IMR-90 (cell line): ENCODE results near the gene CTRB1. TPM values are rescaled to one million over a fixed set of nuclear protein-coding genes. Genes with fewer than 3 reads are reported as not detected.

Experiments
- ATAC-seq: fragments of 200-7000 bp; cut with Tn5 transposase; 2 replicates; pipeline ENCODE4 v1.9.1; 2020; ENCODE audit warnings: low read depth, mild to moderate bottlenecking, moderate library complexity
- BruUV-seq: library from RNA; stranded (reverse); fragments of 400-500 nt; replicated peaks from 2 replicates; lab custom pipeline; 2021; lab: Mats Ljungman, UMichigan
- CTCF ChIA-PET: fragments of 300-600 bp; formaldehyde crosslinking; extraction: SDS; loops from one replicate; lab custom pipeline; 2021; ENCODE audit warnings: antibody characterized with exemption; lab: Yijun Ruan, JAX
- POLR2A ChIA-PET: fragments of 300-600 bp; sonication (Branson Sonifier 250); formaldehyde crosslinking; loops from one replicate; lab custom pipeline; 2022; ENCODE audit warnings: antibody characterized with exemption; ENCODE audit not compliant: unreplicated experiment; lab: Charles Lee
- DNase-seq: peaks from one replicate; pipeline ENCODE4 v3.0.0; 2013
- H2AFZ ChIP-seq: replicated peaks from 2 replicates; pipeline ENCODE3; 2013; ENCODE audit warnings: low read length, mild to moderate bottlenecking; ENCODE audit not compliant: poor library complexity
- H2AK5ac ChIP-seq: 2 replicates; pipeline ENCODE4 v1.6.1; 2013; ENCODE audit warnings: low read depth, low read length, inconsistent platforms
- H2AK9ac ChIP-seq: replicated peaks from 2 replicates; pipeline ENCODE3; 2013; ENCODE audit warnings: mild to moderate bottlenecking, low read depth, low read length, moderate library complexity; ENCODE audit not compliant: poor library complexity
- H2BK120ac ChIP-seq: 2 replicates; pipeline ENCODE4 v1.6.1; 2013; ENCODE audit warnings: low read depth, low read length, inconsistent platforms
- H2BK15ac ChIP-seq: 3 replicates; pipeline ENCODE4 v1.6.1; 2013; ENCODE audit warnings: low read depth, low read length, inconsistent platforms
- H2BK20ac ChIP-seq: 2 replicates; pipeline ENCODE4 v1.6.1; 2013; ENCODE audit warnings: low read depth, mild to moderate bottlenecking, inconsistent platforms, low read length, moderate library complexity
- H2BK5ac ChIP-seq: 2 replicates; pipeline ENCODE4 v1.6.1; 2013; ENCODE audit warnings: mild to moderate bottlenecking, low read depth, low read length, inconsistent platforms; ENCODE audit not compliant: poor library complexity, severe bottlenecking
- H3K14ac ChIP-seq: replicated peaks from 2 replicates; pipeline ENCODE4 v1.6.1; 2013; ENCODE audit warnings: low read depth, low read length, inconsistent platforms
- H3K18ac ChIP-seq: 2 replicates; pipeline ENCODE4 v1.6.1; 2013; ENCODE audit warnings: low read depth, low read length, control low read depth
- H3K23ac ChIP-seq: 2 replicates; pipeline ENCODE4 v1.6.1; 2013; ENCODE audit warnings: low read depth, low read length, inconsistent platforms
- H3K27ac ChIP-seq: 2 replicates; pipeline ENCODE4 v1.5.1; 2013; ENCODE audit warnings: mild to moderate bottlenecking, control low read depth, low read length; ENCODE audit not compliant: insufficient read depth
- H3K27me3 ChIP-seq: 2 replicates; pipeline ENCODE4 v1.6.1; 2013; ENCODE audit warnings: low read length; ENCODE audit not compliant: control insufficient read depth, insufficient read depth
- H3K36me3 ChIP-seq: 2 replicates; pipeline ENCODE4 v1.6.1; 2013; ENCODE audit warnings: low read length, mixed read lengths; ENCODE audit not compliant: control insufficient read depth, insufficient read depth
- H3K4ac ChIP-seq: 2 replicates; pipeline ENCODE4 v1.6.1; 2013; ENCODE audit warnings: low read depth, low read length, inconsistent platforms
- H3K4me1 ChIP-seq: 2 replicates; pipeline ENCODE4 v1.6.1; 2013; ENCODE audit warnings: low read length, mixed read lengths; ENCODE audit not compliant: control insufficient read depth, insufficient read depth
- H3K4me2 ChIP-seq: 2 replicates; pipeline ENCODE4 v1.6.1; 2013; ENCODE audit warnings: low read depth, mild to moderate bottlenecking, control low read depth, low read length, moderate library complexity
- H3K4me3 ChIP-seq: 2 replicates; pipeline ENCODE4 v1.5.1; 2013; ENCODE audit warnings: low read depth, mild to moderate bottlenecking, control low read depth, low read length, moderate library complexity; ENCODE audit not compliant: insufficient read depth
- H3K56ac ChIP-seq: 2 replicates; pipeline ENCODE4 v1.6.1; 2013; ENCODE audit warnings: low read length, inconsistent platforms; ENCODE audit not compliant: insufficient read depth; ENCODE audit errors: extremely low read depth
- H3K79me1 ChIP-seq, 2 experiments: 2 replicates each; pipeline ENCODE4 v1.6.1; 2013; ENCODE audit warnings: low read length in 2 of 2, inconsistent platforms in 1 of 2, low read depth in 1 of 2
- H3K9ac ChIP-seq: 2 replicates; pipeline ENCODE4 v1.6.1; 2013; ENCODE audit warnings: low read depth, low read length, control low read depth
- H3K9me1 ChIP-seq: 2 replicates; pipeline ENCODE4 v1.6.1; 2013; ENCODE audit warnings: low read length, inconsistent platforms; ENCODE audit not compliant: insufficient read depth
- H3K9me3 ChIP-seq: 2 replicates; pipeline ENCODE4 v1.6.1; 2013; ENCODE audit warnings: low read length; ENCODE audit not compliant: control insufficient read depth, insufficient read depth
- H4K20me1 ChIP-seq: 2 replicates; pipeline ENCODE4 v1.6.1; 2013; ENCODE audit warnings: low read length, inconsistent platforms; ENCODE audit not compliant: insufficient read depth
- H4K5ac ChIP-seq: 2 replicates; pipeline ENCODE4 v1.6.1; 2013; ENCODE audit warnings: mild to moderate bottlenecking, low read depth, low read length, control low read depth
- H4K8ac ChIP-seq, 2 experiments: 2 replicates each; pipeline ENCODE4 v1.6.1; 2013; ENCODE audit warnings: low read depth in 2 of 2, low read length in 2 of 2, control low read depth in 1 of 2, inconsistent platforms in 1 of 2
- H4K91ac ChIP-seq: 2 replicates; pipeline ENCODE4 v1.6.1; 2013; ENCODE audit warnings: low read depth, low read length, inconsistent platforms; ENCODE audit not compliant: insufficient read depth
- MXI1 ChIP-seq: IDR thresholded peaks from 2 replicates; pipeline ENCODE4 v1.6.1; 2012; ENCODE audit warnings: low read depth, mild to moderate bottlenecking, low read length, moderate library complexity, borderline replicate concordance
- POLR2A ChIP-seq: IDR thresholded peaks from 2 replicates; pipeline ENCODE4 v1.6.1; 2012; ENCODE audit warnings: mild to moderate bottlenecking, low read depth, low read length
- WGBS, 2 experiments: methylation state at CpG; one replicate each; pipeline versions ENCODE4 v1.1.5 to v1.1.7; 2013; ENCODE audit warnings: missing lambda C conversion rate in 2 of 2; ENCODE audit not compliant: insufficient read length in 1 of 2; ENCODE audit errors: extremely low coverage in 2 of 2; 5-methylcytosine and 5-hydroxymethylcytosine counted together
- dilution Hi-C: fragments of 300-500 bp; cut with HindIII; formaldehyde crosslinking; loops from one replicate; pipeline ENCODE4 v1.14.3; 2018; ENCODE audit warnings: low sequenced_read_pairs; ENCODE audit not compliant: unreplicated experiment
- in situ Hi-C: fragments of 300-500 bp; cut with MboI; formaldehyde crosslinking; loops from 3 replicates; pipeline ENCODE4 v1.14.3; 2019; ENCODE audit warnings: low sequenced_read_pairs, inconsistent platforms, mixed read lengths
- intact Hi-C: fragments of 100-400 bp; cut with micrococcal nuclease; formaldehyde crosslinking; loops from 2 replicates; pipeline ENCODE4 v1.10.0; 2022
- polyA plus RNA-seq, 3 experiments: library from polyadenylated mRNA; depleted of rRNA; stranded (reverse); fragments of >200 nt; gene quantifications; 2 replicates each; pipeline ENCODE4 v1.2.3, GENCODE V29; 2012; ENCODE audit warnings: low replicate concordance in 1 of 3
- total RNA-seq: library from RNA; depleted of rRNA; stranded (reverse); fragments of >200 nt; gene quantifications from 2 replicates; pipeline ENCODE4 v1.2.3, GENCODE V29; 2012

The CTRB1 gene
- total and polyA plus RNA-seq, 2 of the 4 experiments (the other 2 are of a cell fraction): not detected

DNA sequence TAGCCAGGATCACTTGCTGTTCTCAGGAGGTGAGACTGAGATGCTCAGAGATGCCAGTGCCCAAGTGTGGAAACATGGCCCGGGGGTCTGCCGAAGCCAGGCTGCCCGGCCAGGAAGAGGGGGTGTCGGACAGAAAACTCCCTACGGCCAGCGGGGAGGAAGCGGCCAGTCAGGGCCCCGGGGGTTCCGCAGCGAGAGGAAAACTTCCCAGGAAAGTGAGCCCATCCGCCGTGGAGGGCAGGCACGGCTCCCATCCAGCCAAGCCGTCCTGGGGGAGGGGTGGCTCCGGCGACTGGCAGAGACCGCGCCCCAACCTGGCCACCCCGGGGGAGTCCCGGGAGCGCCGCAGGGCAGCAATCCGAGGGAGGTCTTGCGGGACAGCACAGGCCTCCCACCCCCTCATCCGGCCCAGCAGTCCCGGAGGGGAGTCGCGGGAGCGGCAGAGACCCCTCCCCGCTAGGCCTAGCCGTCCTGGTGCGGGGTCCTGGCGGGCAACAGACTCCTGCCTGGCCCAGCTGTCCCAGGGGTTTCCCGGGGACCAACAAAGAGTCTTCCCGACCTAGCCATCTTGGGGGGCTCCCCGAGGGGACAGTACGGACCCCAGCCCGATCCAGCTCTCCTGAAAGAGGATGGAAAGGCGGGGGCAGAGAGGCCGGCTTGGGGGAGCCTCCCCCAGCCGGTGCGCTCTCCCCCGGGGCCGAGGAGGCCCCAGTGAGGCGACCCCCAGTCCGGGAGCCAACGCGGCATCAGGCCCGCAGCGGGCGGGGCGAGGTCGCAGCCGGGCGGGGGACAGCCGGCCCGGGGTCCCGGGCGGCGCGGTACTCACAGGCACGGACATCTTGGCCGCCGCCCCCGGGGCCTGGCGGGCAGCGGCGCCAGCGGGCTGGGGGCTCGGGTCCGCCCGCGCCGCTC, 46.5 kb downstream of the CTRB1 start:
- no peak for DNase-seq

More for the DNA sequence above, 46.5 kb downstream of the CTRB1 start:
- Histone ChIP-seq H4K5ac (peak overlapping the region; percentile 82), H3K9me1 (peaks cover 39% of the 10 kb centered on the region), H4K8ac (peak overlapping the region; percentile 74 to 84), H4K91ac (peak overlapping the region; percentile 76), H2BK120ac (peak overlapping the region; percentile 56), H3K4me1 (peaks cover 44% of the 10 kb centered on the region), H3K18ac (peak overlapping the region; percentile 22), H2BK5ac (peak overlapping the region; percentile 85), H3K79me1 (peaks cover 5 to 59% of the 10 kb centered on the region in 2 experiments; a peak in 3 of 4 replicates), H3K56ac (peak overlapping the region; percentile 93), H4K20me1 (peaks cover 48% of the 10 kb centered on the region), H3K4ac (peak overlapping the region; percentile 96), H3K27ac (peak overlapping the region; percentile 97), H2AK9ac (peak overlapping the region; percentile 100), H2AFZ (peak overlapping the region; percentile 97), H3K4me2 (peak overlapping the region; percentile 93), H3K36me3 (peaks cover 3% of the 10 kb centered on the region; the same call in 1 of the 2 replicates), H2BK20ac (peak overlapping the region; percentile 21), H3K14ac (peak overlapping the region; percentile 92), H2BK15ac (peak overlapping the region; percentile 12; the same call in 1 of the 3 replicates), H3K4me3 (peak overlapping the region; percentile 94), H3K23ac (peak overlapping the region; percentile 92), H3K9me3 (no peaks in the 10 kb centered on the region), H3K27me3 (no peaks in the 10 kb centered on the region), H2AK5ac (peak overlapping the region; percentile 87), H3K9ac (peak overlapping the region; percentile 92)
- ATAC-seq: peak; percentile 36
- 1% methylated on average over 38 of the region's 74 CpGs; no CpG with 5 or more reads in 1 of the 2 experiments for WGBS, 2 experiments
- POLR2A ChIA-PET: no interaction called here
- TF ChIP-seq MXI1 (no peak), POLR2A (peak; percentile 74; the same call in 1 of the 2 replicates)
- no TSS peak for BruUV-seq
- intact Hi-C loops: loop anchor here (1.0 kb wide), 2 partner anchors 20 to 120 kb away; no protein-coding TSS in a partner anchor
- dilution Hi-C loops: no loop called here
- CTCF ChIA-PET: no interaction called here
- in situ Hi-C loops: no loop called here
